ENCODE results near the gene ATP11C.
"Not testable (repeated sequence)": the region's sequence is repeated elsewhere in the genome, so short reads cannot be mapped to it uniquely, and the experiment has no call there.

The ATP11C gene

DNA sequence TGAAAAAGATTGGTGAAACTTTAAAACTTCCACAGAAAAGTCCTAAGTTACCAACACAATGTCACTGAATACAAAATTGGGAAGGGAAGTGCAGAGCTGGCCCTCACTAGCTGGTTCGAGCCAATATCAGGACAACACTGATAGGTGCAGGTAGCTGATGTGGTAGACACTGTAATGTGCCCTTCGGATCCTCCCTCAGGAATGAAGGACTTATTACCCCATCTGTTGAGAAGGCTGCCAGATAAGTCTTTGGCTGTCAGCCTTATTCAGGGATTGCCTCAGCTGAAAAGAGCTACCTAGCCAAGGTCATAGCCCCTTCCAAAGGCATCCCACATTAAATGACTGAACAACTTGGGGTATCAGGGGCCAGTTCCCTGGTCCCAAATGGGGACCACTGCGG is 230.2 kb downstream of the ATP11C start:
- no peak for DNase-seq

DNA sequence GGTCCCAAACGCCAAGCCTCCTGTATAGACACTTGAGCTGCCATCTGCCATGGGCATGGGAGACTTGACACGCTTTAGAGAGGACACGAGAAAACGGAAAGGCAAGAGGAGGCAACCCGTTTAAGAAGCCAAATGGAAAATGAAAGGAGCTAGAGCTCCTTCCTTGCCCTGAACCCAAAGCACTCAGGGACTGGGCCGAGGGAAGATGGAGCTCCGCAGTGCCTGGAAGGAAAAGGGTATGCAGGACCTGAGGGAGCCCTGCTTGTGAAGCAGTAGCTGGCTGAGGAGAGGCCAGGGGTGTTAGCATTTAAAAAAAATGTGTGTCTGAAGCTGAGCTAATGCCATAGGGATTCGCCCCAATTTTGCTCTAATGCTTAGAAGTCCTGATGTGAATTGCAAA is 239.9 kb downstream of the ATP11C start:
- no peak for DNase-seq

- DNase-seq = no peak
Observed at GRCh38 chrX:139692506-139692849, 240.4 kb downstream of the ATP11C start.

DNA sequence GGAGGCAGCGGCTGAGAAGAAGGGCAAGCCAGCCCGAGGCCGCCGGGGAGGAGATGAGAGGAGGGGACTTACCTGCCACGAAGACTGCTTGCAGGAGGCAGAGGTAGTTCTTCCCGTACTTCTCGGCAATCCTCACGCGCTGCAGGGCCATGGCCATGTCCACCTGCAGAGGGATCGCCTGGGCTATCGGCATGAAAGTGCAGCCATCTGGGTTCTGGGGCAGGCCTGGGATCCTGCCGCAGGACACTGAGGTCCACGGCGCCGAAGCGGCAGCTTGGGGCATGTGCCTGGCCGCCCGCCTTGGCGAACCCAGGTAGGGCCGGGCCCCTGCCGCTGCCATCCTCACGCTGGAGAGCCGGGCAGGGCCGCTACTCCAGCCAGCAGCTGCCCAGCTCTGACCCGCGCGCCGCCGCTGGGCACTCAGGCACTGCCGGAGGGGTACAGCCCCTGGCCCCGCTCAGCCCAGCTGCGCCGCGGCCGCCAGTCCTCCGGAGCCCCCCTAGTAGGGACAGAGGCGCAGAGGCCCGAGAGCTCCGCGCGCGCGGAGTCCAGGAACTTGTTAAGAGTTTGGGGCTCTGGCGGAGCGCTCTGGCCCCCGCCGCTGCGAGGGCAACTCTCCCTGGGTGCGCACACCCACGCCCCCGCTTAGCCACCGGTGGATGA is 240.9 kb downstream of the ATP11C start:
- DNase-seq = no peak

DNA sequence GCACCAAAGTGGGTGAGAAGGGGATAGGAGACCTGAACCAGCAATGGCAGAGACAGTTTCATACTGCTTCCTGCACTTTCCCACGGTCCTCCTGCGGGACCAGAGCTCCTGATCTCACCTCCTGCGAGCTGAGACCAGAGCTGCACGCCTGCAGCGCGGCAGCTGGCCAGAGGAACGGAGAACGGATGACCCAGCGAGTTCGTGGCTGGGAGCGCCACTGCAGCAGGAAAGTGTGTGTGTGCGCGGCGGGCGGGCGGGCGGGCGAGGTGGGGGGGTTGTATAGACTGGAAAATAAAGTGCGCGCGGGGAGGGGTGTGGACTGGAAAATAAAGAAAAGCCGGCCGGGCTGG is 241.4 kb downstream of the ATP11C start:
- DNase-seq = no peak

- DNase-seq = not testable (repeated sequence)
Observed at GRCh38 chrX:139685175-139685574, 247.7 kb downstream of the ATP11C start.

DNA sequence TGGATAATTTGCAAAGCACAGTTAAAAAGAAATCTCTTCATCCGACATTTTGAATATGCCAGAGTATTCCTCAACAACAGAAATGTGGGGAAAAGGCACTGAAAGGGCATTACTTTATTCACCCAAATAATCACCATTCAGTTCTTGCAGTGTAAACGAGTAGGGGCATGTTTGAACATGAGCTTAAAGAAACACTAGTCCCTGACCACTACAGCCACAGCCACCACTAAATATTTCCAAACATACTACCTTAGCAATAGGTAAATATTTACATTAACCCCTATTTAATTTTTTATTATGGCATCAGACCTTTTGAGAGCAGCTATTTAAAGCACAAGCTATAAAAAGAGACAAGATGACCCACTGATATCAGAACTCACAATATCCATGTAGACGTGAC is 252.5 kb downstream of the ATP11C start:
- DNase-seq = no peak
